SK-N-SH (cell line): ENCODE measurements around the gene GARNL3. TPM values are rescaled to one million over a fixed set of nuclear protein-coding genes. Genes with fewer than 3 reads are reported as not detected.

Experiments used
- CTCF ChIA-PET: fragments of 300-600, 350-600 bp; formaldehyde crosslinking; extraction: SDS; loops from one replicate; lab custom pipeline; 2021; lab: Yijun Ruan, JAX
- POLR2A ChIA-PET: fragments of 350-600 bp; sonication (Branson Sonifier 250); formaldehyde crosslinking; extraction: SDS; loops from one replicate; lab custom pipeline; 2020; ENCODE audit warnings: antibody characterized with exemption, inconsistent platforms; lab: Yijun Ruan, JAX
- DNase-seq: peaks from one replicate; pipeline ENCODE4 v3.0.0; 2012
- H2AFZ ChIP-seq: fragments of 200-600 bp; sonication (generic); 2 replicates; pipeline ENCODE4 v1.8.1; 2016; ENCODE audit warnings: antibody characterized with exemption, mild to moderate bottlenecking, low read depth
- H3F3A ChIP-seq: fragments of 200-600 bp; sonication (generic); replicated peaks from 2 replicates; pipeline ENCODE3; 2016; ENCODE audit warnings: antibody characterized with exemption, mild to moderate bottlenecking; ENCODE audit not compliant: insufficient read depth
- H3K27ac ChIP-seq, 2 experiments: fragments of 200-500 bp in 1 of 2; fragments of 200-600 bp in 1 of 2; sonication (Bioruptor generic) in 1 of 2; sonication (generic), shearing (Covaris generic) in 1 of 2; 2 replicates each; pipeline versions ENCODE4 v1.5.1 to v1.6.1; 2014 to 2016; ENCODE audit warnings: low read depth in 2 of 2, inconsistent platforms in 1 of 2, low read length in 1 of 2, mild to moderate bottlenecking in 1 of 2, mixed read lengths in 1 of 2
- H3K27me3 ChIP-seq: fragments of 200-600 bp; sonication (generic), shearing (Covaris generic); 2 replicates; pipeline ENCODE4 v1.6.1; 2016; ENCODE audit warnings: mixed run types; ENCODE audit not compliant: insufficient read depth
- H3K36me3 ChIP-seq, 2 experiments: fragments of 200-500 bp in 1 of 2; fragments of 200-600 bp in 1 of 2; sonication (Bioruptor generic) in 1 of 2; sonication (generic) in 1 of 2; replicated peaks in 1 of 2; 2 replicates each; pipeline versions ENCODE3 to v1.5.1; 2014 to 2016; ENCODE audit warnings: low read length in 1 of 2, mild to moderate bottlenecking in 1 of 2; ENCODE audit not compliant: insufficient read depth in 2 of 2, control insufficient read depth in 1 of 2
- H3K4me1 ChIP-seq, 2 experiments: fragments of 200-500 bp in 1 of 2; fragments of 200-600 bp in 1 of 2; sonication (Bioruptor generic) in 1 of 2; sonication (generic), shearing (Covaris generic) in 1 of 2; 2 replicates each; pipeline versions ENCODE4 v1.5.1 to v1.6.1; 2014 to 2016; ENCODE audit warnings: low read depth in 1 of 2, low read length in 1 of 2, mixed run types in 1 of 2; ENCODE audit not compliant: insufficient read depth in 2 of 2, control insufficient read depth in 1 of 2
- H3K4me2 ChIP-seq: fragments of 200-600 bp; sonication (generic), shearing (Covaris generic); 2 replicates; pipeline ENCODE4 v1.6.1; 2017; ENCODE audit warnings: mixed run types
- H3K4me3 ChIP-seq, 2 experiments: fragments of 200-500 bp in 1 of 2; fragments of 200-600 bp in 1 of 2; sonication (Bioruptor generic) in 1 of 2; sonication (generic), shearing (Covaris generic) in 1 of 2; 2 replicates each; pipeline versions ENCODE4 v1.5.1 to v1.8.1; 2014 to 2016; ENCODE audit warnings: low read depth in 2 of 2, inconsistent platforms in 1 of 2, low read length in 1 of 2, mild to moderate bottlenecking in 1 of 2, mixed read lengths in 1 of 2, moderate library complexity in 1 of 2
- H3K79me2 ChIP-seq: fragments of 200-600 bp; sonication (generic); 2 replicates; pipeline ENCODE4 v1.8.1; 2017; ENCODE audit warnings: mild to moderate bottlenecking; ENCODE audit not compliant: insufficient read depth
- H3K9ac ChIP-seq: fragments of 200-600 bp; sonication (generic); 2 replicates; pipeline ENCODE4 v1.6.1; 2017; ENCODE audit warnings: mixed run types
- H3K9me2 ChIP-seq: fragments of 200-600 bp; sonication (generic); 2 replicates; pipeline ENCODE4 v1.6.1; 2017; ENCODE audit warnings: mixed run types
- H3K9me3 ChIP-seq: fragments of 200-600 bp; sonication (generic); 2 replicates; pipeline ENCODE4 v1.6.1; 2017; ENCODE audit warnings: mixed run types, mild to moderate bottlenecking, moderate library complexity
- H4K20me1 ChIP-seq: fragments of 200-600 bp; sonication (generic); 2 replicates; pipeline ENCODE4 v1.6.1; 2017; ENCODE audit warnings: mild to moderate bottlenecking, mixed run types; ENCODE audit not compliant: insufficient read depth
- CHD2 ChIP-seq: fragments of 150-350 bp; IDR thresholded peaks from 2 replicates; pipeline ENCODE4 v1.6.1; 2018; ENCODE audit warnings: low read length; ENCODE audit not compliant: partially characterized antibody
- ELF1 ChIP-seq: IDR thresholded peaks from 2 replicates; pipeline ENCODE4 v1.4.0; 2012
- RAD21 ChIP-seq: IDR thresholded peaks from 2 replicates; pipeline ENCODE4 v1.6.1; 2012; ENCODE audit warnings: mild to moderate bottlenecking, low read length
- RCOR1 ChIP-seq: fragments of 150-350 bp; IDR thresholded peaks from 2 replicates; pipeline ENCODE4 v1.6.1; 2017; ENCODE audit warnings: antibody characterized with exemption, low read length
- RXRA ChIP-seq: IDR thresholded peaks from 2 replicates; pipeline ENCODE4 v1.4.0; 2012; ENCODE audit warnings: low read depth, mild to moderate bottlenecking, borderline replicate concordance
- SIN3A ChIP-seq: IDR thresholded peaks from 2 replicates; pipeline ENCODE4 v1.6.1; 2012; ENCODE audit warnings: low read depth, mild to moderate bottlenecking, low read length, moderate library complexity, borderline replicate concordance
- TCF12 ChIP-seq: IDR thresholded peaks from 2 replicates; pipeline ENCODE4 v1.4.0; 2012
- YY1 ChIP-seq: IDR thresholded peaks from 2 replicates; pipeline ENCODE4 v1.4.0; 2012; ENCODE audit warnings: low read depth, mild to moderate bottlenecking
- WGBS: methylation state at CpG from one replicate; pipeline ENCODE4 v1.1.6; 2017; ENCODE audit warnings: low lambda C conversion rate; 5-methylcytosine and 5-hydroxymethylcytosine counted together
- polyA plus RNA-seq, 3 experiments: library from polyadenylated mRNA; depleted of rRNA; stranded (reverse); fragments of >200 nt; gene quantifications; 2 replicates each; pipeline ENCODE4 v1.2.3, GENCODE V29; 2012
- TF ChIP-seq, protein P1 (sequence below): IDR thresholded peaks from 2 replicates; pipeline ENCODE4 v1.4.0; 2012; ENCODE audit warnings: low read depth, borderline replicate concordance
- TF ChIP-seq, protein P2 (sequence below): IDR thresholded peaks from 2 replicates; pipeline ENCODE4 v1.4.0; 2012; ENCODE audit warnings: low read depth
- TF ChIP-seq, protein P3 (sequence below): IDR thresholded peaks from 2 replicates; pipeline ENCODE4 v1.6.1; 2012; ENCODE audit warnings: mild to moderate bottlenecking, low read depth, low read length, moderate library complexity

GARNL3 gene
- polyA plus RNA-seq, 1 of the 3 experiments (the other 2 are of a cell fraction) = 9.1 TPM

GRCh38 chr9:127279717-127280285 lies 15.2 kb downstream of the GARNL3 start:
- no peak overlapping the region for H3K4me3 ChIP-seq
- H3K9ac ChIP-seq = no peak overlapping the region
- WGBS = 98% methylated on average over 3 of the region's 3 CpGs
- ChIA-PET POLR2A (no interaction called here), CTCF (interaction anchor here (0.7 kb wide), 1 partner anchor 65 kb away, joined by 3 read pairs; no protein-coding TSS in a partner anchor)
- H3K4me1 ChIP-seq = peaks cover 0 to 20% of the 10 kb centered on the region in 2 experiments; a peak in 2 of 4 replicates
- H3K4me2 ChIP-seq = no peak overlapping the region
- H3K36me3 ChIP-seq = peaks cover 0 to 2% of the 10 kb centered on the region in 2 experiments
- no peak for DNase-seq
- no peak overlapping the region for H2AFZ ChIP-seq
- no peaks in the 10 kb centered on the region for H3K9me2 ChIP-seq
- H3K9me3 ChIP-seq = no peaks in the 10 kb centered on the region
- peak overlapping the region in 1 of 2 experiments; percentile 96; a peak in 2 of 4 replicates for H3K27ac ChIP-seq
- no peaks in the 10 kb centered on the region for H3F3A ChIP-seq
- no peaks in the 10 kb centered on the region for H4K20me1 ChIP-seq
- H3K79me2 ChIP-seq = no peaks in the 10 kb centered on the region; the same call in 1 of the 2 replicates
- TF ChIP-seq ELF1 = no peak
- H3K27me3 ChIP-seq = no peaks in the 10 kb centered on the region

GRCh38 chr9:127280880-127281660 lies 16.5 kb downstream of the GARNL3 start:
- Histone ChIP-seq H3K27me3 (no peaks in the 10 kb centered on the region), H3F3A (no peaks in the 10 kb centered on the region)
- DNase-seq = peak; percentile 31
- no peak for TF ChIP-seq RAD21
- TF ChIP-seq CHD2 = no peak
- TF ChIP-seq, protein P1, sequence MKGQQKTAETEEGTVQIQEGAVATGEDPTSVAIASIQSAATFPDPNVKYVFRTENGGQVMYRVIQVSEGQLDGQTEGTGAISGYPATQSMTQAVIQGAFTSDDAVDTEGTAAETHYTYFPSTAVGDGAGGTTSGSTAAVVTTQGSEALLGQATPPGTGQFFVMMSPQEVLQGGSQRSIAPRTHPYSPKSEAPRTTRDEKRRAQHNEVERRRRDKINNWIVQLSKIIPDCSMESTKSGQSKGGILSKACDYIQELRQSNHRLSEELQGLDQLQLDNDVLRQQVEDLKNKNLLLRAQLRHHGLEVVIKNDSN = no peak
- no peak for TF ChIP-seq YY1
- TF ChIP-seq, protein P2, sequence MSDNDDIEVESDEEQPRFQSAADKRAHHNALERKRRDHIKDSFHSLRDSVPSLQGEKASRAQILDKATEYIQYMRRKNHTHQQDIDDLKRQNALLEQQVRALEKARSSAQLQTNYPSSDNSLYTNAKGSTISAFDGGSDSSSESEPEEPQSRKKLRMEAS = no peak
- no peak for TF ChIP-seq RCOR1
- no peak for TF ChIP-seq TCF12
- TF ChIP-seq, protein P3, sequence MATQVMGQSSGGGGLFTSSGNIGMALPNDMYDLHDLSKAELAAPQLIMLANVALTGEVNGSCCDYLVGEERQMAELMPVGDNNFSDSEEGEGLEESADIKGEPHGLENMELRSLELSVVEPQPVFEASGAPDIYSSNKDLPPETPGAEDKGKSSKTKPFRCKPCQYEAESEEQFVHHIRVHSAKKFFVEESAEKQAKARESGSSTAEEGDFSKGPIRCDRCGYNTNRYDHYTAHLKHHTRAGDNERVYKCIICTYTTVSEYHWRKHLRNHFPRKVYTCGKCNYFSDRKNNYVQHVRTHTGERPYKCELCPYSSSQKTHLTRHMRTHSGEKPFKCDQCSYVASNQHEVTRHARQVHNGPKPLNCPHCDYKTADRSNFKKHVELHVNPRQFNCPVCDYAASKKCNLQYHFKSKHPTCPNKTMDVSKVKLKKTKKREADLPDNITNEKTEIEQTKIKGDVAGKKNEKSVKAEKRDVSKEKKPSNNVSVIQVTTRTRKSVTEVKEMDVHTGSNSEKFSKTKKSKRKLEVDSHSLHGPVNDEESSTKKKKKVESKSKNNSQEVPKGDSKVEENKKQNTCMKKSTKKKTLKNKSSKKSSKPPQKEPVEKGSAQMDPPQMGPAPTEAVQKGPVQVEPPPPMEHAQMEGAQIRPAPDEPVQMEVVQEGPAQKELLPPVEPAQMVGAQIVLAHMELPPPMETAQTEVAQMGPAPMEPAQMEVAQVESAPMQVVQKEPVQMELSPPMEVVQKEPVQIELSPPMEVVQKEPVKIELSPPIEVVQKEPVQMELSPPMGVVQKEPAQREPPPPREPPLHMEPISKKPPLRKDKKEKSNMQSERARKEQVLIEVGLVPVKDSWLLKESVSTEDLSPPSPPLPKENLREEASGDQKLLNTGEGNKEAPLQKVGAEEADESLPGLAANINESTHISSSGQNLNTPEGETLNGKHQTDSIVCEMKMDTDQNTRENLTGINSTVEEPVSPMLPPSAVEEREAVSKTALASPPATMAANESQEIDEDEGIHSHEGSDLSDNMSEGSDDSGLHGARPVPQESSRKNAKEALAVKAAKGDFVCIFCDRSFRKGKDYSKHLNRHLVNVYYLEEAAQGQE = no peak
- TF ChIP-seq RXRA = no peak
- TF ChIP-seq SIN3A = no peak
- TF ChIP-seq, all 33 proteins: peak for 0
- H3K27ac ChIP-seq = peak overlapping the region in 1 of 2 experiments; percentile 96; a peak in 2 of 4 replicates
- H4K20me1 ChIP-seq = no peaks in the 10 kb centered on the region
- H3K9ac ChIP-seq = no peak overlapping the region
- H2AFZ ChIP-seq = no peak overlapping the region
- ChIA-PET POLR2A (no interaction called here), CTCF (interaction anchor here (0.7 to 1.0 kb wide), 3 partner anchors 14 to 67 kb away, joined by 3 read pairs; no protein-coding TSS in a partner anchor)
- no peaks in the 10 kb centered on the region; the same call in 1 of the 2 replicates for H3K79me2 ChIP-seq
- H3K9me2 ChIP-seq = no peaks in the 10 kb centered on the region
- H3K4me3 ChIP-seq = no peak overlapping the region
- peaks cover 0 to 22% of the 10 kb centered on the region in 2 experiments; a peak in 2 of 4 replicates for H3K4me1 ChIP-seq
- H3K4me2 ChIP-seq = no peak overlapping the region
- H3K36me3 ChIP-seq = peaks cover 0 to 2% of the 10 kb centered on the region in 2 experiments
- no peaks in the 10 kb centered on the region for H3K9me3 ChIP-seq
- 70% methylated on average over 8 of the region's 8 CpGs for WGBS
